Measurements from ENCODE around the gene CCDC177.

CCDC177 gene

GRCh38 chr14:69560826-69561225, 13.8 kb downstream of the CCDC177 start:
- no peak for DNase-seq

- no peak for DNase-seq
Observed at GRCh38 chr14:69559581-69560011, 15.1 kb downstream of the CCDC177 start.

GRCh38 chr14:69558774-69559173, 15.9 kb downstream of the CCDC177 start:
- DNase-seq = no peak

GRCh38 chr14:69554500-69554899, 20.2 kb downstream of the CCDC177 start:
- DNase-seq = no peak

GRCh38 chr14:69553252-69553651, 21.4 kb downstream of the CCDC177 start:
- no peak for DNase-seq

- no peak for DNase-seq
Observed at GRCh38 chr14:69551511-69551910, 23.2 kb downstream of the CCDC177 start.

GRCh38 chr14:69548566-69548965, 26.1 kb downstream of the CCDC177 start:
- no peak for DNase-seq

- no peak for DNase-seq
Observed at GRCh38 chr14:69547701-69548348, 26.8 kb downstream of the CCDC177 start.

- peak; percentile 80 for DNase-seq
Observed at GRCh38 chr14:69543341-69544115, 31.1 kb downstream of the CCDC177 start.

GRCh38 chr14:69542311-69542710, 32.4 kb downstream of the CCDC177 start:
- no peak for DNase-seq

- no peak for DNase-seq
Observed at GRCh38 chr14:69540654-69541335, 33.9 kb downstream of the CCDC177 start.

- DNase-seq = no peak
Observed at GRCh38 chr14:69539631-69540410, 34.9 kb downstream of the CCDC177 start.

GRCh38 chr14:69538766-69539165, 35.9 kb downstream of the CCDC177 start:
- no peak for DNase-seq

- DNase-seq = no peak
Observed at GRCh38 chr14:69537900-69538299, 36.8 kb downstream of the CCDC177 start.

GRCh38 chr14:69536971-69537370, 37.7 kb downstream of the CCDC177 start:
- DNase-seq = no peak

GRCh38 chr14:69535230-69535848, 39.3 kb downstream of the CCDC177 start:
- DNase-seq = no peak

GRCh38 chr14:69532561-69533340, 41.9 kb downstream of the CCDC177 start:
- DNase-seq = no peak

GRCh38 chr14:69531135-69531534, 43.5 kb downstream of the CCDC177 start:
- DNase-seq = no peak

- DNase-seq = no peak
Observed at GRCh38 chr14:69530095-69530494, 44.6 kb downstream of the CCDC177 start.

- DNase-seq = no peak
Observed at GRCh38 chr14:69529563-69529962, 45.1 kb downstream of the CCDC177 start.

GRCh38 chr14:69528930-69529329, 45.7 kb downstream of the CCDC177 start:
- no peak for DNase-seq

- no peak for DNase-seq
Observed at GRCh38 chr14:69528143-69528542, 46.5 kb downstream of the CCDC177 start.
